Adrenal gland (tissue), 5 donors: ENCODE measurements around the gene CAMTA1.

Experiments
- CTCF ChIP-seq, 6 experiments: fragments of 450-650 bp in 4 of 6; fragments of 200-600 bp in 2 of 6; sonication (generic) in 1 of 6; IDR thresholded peaks; 1 replicate in 5 of 6; 2 replicates in 1 of 6; pipeline versions ENCODE4 v1.5.1 to v1.8.0; 2016 to 2021; ENCODE audit warnings: antibody characterized with exemption in 6 of 6, mild to moderate bottlenecking in 2 of 6, moderate library complexity in 1 of 6
- POLR2A ChIP-seq, 2 donors: fragments of 450-650 bp; IDR thresholded peaks; one replicate each; pipeline ENCODE4 v1.6.1; 2017; ENCODE audit warnings: antibody characterized with exemption in 2 of 2, mild to moderate bottlenecking in 2 of 2, moderate library complexity in 1 of 2
- donor health status: DM: no; HTN: no; CAD: no.

GRCh38 chr1:6756457-6756856 lies 28.8 kb upstream of the CAMTA1 start:
- no peak for TF ChIP-seq CTCF (IDR thresholded peaks at IDR 0.05)
- TF ChIP-seq POLR2A (IDR thresholded peaks at IDR 0.05): no peak
